CMK (cell line): ENCODE measurements around the gene TRIM17.

Experiments
- DNase-seq: peaks from one replicate; pipeline ENCODE4 v3.0.0-alpha.2; 2010; ENCODE audit warnings: low read depth

Gene TRIM17, protein sequence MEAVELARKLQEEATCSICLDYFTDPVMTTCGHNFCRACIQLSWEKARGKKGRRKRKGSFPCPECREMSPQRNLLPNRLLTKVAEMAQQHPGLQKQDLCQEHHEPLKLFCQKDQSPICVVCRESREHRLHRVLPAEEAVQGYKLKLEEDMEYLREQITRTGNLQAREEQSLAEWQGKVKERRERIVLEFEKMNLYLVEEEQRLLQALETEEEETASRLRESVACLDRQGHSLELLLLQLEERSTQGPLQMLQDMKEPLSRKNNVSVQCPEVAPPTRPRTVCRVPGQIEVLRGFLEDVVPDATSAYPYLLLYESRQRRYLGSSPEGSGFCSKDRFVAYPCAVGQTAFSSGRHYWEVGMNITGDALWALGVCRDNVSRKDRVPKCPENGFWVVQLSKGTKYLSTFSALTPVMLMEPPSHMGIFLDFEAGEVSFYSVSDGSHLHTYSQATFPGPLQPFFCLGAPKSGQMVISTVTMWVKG

DNA sequence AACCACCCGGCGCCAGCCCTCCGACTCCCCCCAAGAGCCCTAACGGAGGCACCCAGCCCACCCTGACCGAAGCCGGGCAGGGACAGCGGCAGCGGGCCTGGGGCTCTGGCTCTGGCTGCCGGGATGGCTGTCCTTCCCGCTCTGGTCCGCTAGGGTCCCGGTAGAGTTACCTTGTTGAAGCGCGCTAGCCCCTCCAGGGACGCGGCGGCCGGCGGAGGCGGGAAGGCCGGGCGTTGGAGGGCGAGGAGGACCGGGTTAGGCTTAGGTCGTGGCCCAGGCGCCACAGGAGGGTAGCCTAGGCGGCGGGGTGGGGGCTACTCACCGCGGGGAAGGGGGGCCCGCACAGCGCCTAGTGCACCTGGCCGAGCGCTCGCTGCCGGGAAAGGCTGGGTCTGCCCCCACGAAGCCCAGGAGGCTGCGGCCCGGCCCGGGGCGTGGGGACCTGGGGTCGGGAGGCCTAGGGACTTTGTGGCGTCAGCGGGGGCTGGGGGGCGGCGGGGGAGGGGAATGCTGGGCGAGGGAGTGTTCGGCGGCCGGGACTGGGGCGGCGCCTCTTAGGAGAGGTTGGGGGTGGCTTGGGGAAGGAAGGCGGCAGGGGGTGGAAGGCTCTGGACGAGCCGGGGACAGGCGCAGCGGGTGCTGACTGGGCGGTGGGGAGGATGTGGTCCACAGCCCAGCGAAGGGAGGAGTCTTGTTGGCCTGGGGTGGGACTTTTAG, at the start of gene TRIM17:
Gene TRIM17, minus strand, starts transcription at position 645 of the 717 bp plus-strand sequence. CDS start 1,789 bp downstream, outside the sequence.
- DNase-seq, result no peak

DNA sequence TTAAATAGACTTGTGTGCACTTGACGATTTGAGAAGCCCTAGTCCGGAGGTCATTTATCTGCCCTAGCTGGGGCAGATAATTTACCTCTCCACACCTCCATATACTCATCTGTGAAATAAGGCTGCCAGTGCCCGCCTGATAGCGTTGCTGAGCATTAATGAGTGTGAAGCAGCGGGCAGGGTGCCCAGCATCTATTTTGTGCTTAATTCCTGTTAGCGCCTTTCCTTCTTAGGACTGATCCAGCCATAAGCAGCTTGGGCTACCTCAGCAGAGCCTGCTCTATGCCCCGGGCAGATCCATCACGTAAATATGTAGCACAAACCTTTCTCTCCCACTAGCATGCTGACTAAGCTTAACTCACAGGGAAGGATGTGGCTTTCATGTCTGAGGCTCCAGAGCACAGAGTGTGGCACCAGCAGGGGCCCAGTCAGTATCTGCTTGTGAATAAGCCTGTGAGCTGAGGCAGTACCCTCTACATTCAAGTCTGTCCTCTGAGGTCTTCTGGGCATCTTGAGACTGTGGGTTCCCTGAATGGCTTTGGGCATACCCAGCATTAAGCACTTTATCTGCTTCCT, 49.0 kb upstream of the TRIM17 start:
- DNase-seq, result no peak

DNA sequence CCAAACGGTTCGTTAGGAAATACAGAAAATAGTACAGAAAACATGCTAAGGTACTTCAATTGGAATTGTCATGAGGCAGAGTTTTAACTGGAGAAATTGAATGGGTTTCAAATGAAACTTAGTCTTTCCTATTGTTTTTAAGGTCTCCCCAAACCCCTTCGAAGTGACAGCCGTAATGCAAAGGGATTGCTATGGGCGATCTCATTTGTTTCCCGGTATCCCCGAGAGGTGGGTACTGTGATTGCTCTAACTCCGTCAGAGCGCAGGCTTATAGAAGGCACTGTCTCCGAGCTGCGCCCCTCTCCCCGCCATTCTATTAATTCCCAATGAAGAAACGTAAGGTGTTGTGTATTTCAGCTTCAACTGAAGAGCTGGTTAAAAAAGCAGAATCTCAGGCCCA, 48.5 kb upstream of the TRIM17 start:
- DNase-seq, result no peak

DNA sequence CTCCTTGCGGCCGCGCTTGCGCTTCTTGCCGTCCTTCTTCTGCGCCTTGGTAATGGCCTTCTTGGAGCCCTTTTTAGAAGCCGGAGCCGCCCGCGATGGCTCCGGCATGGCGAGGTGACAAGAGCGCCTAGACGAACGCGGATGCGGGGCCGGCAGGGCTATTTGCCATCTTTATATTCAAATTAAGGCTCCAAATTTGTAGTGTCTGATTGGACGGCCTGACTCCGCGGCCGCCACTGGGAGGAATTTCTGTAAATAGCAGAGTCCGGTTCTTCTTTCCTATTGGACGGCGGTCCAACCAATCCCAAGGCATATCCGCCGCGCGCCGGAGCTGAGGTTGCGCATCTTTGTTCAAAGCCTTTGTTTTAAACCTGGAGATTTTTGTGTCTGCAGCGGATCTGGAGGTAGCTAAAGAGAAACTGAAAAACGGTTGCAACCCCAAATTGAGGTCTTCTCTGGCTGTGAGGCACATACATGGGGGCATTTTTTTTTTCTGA, 47.9 kb upstream of the TRIM17 start:
- peak; percentile 71 for DNase-seq

DNA sequence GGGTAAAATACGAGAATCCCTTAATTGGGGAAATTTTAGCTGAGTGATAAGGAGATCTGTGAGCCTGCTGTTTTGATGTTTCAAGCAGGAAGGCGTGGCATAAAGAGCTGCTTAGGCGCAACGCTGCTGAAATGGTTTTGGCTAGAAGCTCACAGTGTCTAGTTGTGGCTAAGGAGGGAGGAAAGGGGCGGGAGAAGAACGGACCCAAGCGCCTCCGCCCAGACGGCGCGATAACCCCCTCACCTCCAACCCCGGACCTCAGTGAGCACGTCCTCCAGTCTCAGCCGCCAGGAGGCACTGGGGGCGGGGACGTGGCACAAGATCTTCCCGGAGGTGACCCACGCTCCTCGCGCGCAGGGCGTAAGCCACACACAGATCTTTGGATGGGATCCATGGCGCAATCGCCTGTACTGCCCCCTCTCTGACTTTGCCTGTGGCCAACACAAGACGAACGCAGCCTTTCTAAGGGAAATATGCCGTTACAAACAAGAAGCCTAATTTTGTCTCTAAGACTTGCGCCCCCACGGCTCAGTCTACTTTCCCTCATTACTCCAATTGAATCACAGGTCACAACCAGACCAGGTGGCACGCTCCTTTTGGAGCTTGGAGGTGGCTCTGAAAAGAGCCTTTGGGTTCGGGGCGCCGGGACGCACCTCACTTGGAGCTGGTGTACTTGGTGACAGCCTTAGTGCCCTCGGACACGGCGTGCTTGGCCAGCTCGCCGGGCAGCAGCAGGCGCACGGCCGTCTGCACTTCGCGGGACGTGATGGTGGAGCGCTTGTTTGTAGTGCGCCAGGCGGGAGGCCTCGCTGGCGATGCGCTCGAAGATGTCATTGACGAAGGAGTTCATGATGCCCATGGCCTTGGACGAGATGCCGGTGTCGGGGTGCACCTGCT, 47.1 kb upstream of the TRIM17 start:
- peak; percentile 93 for DNase-seq

DNA sequence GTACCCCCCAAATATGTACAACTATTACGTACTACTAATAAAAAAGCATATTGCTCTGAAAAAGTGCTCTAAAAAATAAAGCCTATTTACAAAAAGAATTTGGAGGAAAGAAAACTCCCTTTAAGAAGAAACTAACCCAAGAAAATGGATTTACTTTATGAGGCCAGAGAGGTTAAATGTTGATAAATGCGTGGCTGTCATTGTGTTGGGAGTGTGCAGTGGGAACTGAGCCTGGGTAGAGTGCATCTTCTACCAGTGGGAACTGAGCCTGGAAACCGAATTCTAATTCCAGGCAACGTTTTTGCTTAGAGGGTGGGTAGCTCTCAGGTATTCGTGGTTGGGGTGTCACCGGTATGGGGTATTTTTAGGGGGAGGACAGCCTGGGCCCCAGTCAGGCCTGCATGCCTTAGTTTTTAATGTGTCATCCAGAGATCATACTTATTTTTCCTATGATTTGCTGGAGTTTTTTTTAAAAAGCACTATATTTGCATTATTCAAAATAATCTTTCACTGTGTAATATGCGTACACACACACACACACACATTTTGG, 46.4 kb upstream of the TRIM17 start:
- no peak for DNase-seq

DNA sequence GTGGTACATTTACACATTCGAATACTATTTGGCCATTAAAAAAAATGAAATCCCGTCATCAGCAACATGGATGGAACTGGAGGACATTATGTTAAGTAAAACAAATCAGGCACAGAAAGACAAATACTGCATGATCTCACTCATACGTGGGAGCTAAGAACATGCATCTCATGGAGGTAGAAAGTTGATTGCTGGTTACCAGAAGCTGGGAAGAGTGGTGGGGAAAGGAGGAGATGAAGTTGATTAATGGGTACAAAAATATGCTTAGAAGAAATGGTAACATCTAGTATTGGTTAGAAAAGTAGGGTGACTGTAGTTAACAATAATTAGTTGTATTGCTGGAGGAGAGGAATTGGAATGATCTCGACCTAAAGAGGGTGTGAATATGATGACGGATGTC, 45.9 kb upstream of the TRIM17 start:
- DNase-seq, result no peak

DNA sequence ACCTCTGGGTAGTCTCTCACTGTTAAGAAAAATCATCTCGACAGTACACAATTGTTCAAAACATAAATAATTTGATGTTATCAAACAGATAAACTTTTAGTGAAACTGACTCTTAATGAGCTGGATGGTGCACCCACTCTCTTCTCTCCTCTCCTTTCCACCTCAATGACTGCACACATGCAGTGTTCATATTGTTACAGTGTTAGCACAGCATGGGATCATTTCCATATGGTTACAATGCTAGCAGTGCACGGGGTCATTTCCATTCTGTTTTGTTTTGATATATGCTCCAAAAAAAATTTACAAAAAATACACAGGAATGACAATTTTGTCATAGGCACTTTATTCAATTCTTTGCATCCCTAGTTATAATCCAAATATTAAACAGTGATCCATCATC, 44.2 kb upstream of the TRIM17 start:
- DNase-seq, result no peak

DNA sequence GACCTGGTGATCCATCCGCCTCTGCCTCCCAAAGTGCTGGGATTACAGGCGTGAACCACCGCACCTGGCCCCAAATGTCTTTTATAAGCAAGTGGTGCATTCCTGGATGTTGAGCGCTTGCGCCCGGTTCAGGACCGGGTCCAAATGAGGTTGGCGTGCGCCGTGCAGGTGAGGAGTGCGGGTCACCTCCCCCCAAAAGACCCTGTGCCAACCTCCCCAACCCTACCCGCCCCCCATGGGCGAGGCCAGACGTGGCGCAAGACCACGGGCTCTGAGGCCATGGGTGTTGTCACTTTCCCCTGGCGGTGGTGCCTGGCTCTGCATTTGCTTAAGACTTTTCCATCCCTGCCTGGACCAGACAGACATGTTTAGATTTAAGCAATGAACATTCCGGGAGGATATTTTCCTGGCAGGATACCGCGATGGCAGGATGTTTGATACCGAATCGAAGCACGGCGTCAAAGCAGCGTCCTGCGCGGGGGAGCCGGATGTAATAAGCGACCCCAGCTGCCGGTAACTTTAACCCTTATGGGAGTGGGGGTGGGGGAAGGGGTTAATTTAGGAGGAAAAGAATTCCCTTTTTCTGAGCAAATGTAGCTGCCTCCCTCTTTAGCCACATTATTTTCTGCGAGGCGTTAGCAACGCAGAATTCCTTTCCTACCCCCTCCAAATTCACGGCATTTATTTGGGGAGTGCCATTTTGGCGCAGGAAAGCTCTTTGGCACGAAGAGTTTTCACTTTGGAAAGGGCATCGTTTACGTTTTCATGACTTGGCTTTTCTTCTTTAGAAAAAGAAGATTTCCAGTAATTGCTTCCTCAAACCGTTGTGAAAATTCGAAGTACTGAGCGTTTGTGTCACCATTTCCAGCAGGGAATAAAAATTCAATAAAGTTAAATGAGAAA, 42.7 kb upstream of the TRIM17 start:
- peak; percentile 49 for DNase-seq

DNA sequence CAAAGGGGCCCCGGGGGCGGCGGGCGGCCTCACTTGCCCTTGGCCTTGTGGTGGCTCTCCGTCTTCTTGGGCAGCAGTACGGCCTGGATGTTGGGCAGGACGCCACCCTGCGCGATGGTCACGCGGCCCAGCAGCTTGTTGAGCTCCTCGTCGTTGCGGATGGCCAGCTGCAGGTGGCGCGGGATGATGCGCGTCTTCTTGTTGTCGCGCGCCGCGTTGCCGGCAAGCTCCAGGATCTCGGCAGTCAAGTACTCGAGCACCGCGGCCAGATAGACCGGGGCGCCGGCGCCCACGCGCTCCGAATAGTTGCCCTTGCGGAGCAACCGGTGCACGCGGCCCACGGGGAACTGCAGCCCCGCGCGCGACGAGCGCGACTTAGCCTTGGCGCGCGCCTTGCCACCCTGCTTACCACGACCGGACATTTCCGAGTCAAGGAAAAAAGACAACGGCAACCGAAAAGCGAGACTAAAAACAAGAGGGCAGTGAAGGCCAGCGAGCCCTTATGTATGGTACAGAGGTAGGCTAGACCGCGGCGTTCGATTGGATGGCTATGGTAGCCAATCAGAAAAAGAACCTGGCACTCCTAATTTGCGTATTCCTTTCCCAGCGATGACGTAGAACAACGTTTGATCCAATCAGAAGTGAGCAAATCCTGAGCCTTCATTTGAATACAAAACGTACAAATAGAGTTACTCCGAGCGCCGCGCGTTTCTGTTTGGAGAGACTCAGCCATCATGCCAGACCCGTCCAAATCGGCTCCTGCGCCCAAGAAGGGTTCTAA, 40.9 kb upstream of the TRIM17 start:
- DNase-seq, result peak; percentile 99

DNA sequence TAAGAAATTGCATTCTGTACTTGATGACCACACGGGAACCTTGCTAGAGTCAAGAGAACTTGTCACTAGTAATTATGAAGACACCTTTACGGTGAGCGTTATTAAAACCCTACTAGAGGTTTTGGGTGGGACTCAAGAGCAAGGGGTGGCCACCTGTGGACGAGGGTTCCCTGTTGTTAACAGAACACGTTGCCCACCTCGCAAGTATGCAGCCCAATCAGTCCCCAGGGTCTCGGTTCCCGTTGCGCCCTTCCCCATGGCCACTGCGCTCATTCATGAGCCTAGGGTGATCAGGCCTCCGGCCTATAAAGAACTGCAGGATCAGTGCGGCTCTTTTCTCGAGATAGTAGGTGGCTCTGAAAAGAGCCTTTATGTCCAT, 40.3 kb upstream of the TRIM17 start:
- no peak for DNase-seq

DNA sequence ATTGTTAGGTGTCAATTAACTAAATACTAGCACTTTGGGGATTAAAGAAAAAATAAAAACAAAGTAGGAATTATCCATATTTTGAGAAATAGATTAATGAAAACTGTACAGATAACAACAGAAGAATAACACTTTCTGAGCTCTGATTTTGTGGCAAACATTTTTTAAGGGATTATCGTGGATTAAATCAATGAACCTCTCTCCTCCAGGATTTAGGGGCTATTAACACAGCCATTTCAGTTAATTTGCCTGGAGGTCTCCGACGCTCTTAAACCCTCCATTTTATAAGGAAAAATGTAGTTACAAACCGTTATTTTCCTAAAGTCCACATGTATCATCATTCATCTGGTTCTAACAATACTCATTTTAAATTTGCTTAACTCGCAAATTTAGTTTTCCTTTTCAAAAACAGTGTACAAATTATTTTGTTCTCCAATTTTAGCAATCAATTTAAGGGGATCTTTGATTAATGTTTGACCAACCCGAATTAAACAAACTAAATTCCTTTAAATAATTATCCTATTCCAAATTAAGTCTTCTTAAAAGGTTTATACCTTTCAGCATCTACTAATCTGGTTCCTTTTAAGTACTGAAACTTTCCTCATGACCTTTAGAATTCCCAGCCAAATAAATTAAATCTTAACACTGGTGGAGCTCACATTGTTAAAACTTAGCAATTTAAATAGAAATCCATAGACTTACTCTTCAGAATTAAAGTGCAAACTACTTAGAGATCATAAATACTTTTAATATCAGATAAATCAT, 39.8 kb upstream of the TRIM17 start:
- no peak for DNase-seq

DNA sequence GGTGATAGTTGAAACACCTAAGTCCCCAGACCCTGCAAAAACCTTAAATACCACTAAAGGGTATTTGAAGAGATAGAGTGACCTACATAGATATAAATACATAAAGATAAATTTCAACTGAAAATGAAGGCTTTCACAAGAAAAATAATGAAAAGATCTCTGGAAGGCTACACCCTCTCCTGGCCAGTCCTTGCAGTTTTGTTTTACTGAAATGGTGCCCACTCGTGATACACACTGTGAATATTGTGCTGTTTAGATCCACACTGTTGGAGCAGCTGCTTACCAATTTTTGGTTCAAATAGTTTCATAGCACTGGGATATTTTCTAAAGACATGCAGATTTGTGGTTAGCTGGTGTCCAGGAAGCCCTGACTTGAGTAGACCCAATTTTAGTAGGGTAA, 39.1 kb upstream of the TRIM17 start:
- no peak for DNase-seq

DNA sequence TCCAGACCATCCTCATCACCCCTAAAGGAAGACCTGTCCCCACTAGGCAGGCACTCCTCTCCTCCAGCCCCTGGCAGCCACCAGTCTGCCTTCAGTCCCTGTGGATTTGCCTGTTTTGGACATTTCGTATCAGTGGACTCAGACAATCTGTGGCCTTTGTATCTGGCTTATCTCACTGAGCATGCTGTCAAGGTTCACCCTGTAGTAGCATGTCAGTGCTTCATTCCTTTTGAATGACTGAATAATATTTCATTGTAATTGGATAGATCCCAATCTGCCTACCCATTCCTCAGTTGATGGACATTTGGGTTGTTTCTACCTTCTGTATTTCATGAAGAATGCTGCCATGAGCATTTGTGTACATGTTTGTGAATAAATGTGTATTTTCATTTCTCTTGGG, 37.6 kb upstream of the TRIM17 start:
- DNase-seq, result no peak

DNA sequence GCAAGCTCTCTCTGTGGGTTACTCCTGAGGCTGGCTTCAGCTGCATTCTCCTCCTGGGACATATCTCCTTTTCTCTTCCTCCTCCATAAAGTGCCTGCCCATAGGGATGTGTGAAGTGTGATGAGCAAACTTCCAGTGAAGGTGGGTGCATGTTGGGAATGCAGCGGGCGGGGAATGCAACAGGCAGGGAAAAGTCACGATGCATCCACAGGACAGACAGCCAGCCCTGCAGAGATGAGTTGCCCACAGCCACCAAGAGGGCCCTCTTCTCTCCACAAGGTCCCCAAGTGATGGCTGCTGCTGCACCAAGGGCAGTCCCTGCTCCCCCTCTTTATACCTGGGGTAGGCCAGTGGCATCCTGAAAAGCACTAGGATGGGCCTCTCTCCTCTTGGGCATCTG, 37.0 kb upstream of the TRIM17 start:
- no peak for DNase-seq

DNA sequence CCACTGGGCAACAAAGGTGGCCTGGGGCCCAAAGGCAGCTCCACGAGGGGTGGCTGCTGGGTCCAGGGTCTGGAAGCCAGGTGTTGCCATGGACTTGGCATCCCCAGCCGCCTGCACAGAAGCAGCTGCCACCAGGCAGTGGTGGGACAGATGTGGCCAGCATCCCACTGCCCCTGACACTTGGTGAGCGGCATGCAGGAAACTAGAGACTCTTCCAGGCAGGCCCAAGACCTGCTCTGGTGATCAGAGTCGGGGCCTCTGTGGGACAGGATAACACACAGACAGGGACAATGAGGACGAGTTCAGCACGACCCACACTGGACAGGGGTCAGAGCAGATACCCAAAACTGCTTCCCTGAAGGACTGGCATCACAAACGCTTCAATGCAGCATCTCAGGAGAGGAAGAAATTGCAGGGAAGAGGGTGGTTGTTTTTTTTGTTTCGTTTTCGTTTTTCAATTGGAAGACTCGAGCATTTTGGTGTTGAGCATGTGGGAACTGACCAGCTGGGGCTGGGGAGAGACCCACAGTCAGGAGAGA, 36.4 kb upstream of the TRIM17 start:
- no peak for DNase-seq

DNA sequence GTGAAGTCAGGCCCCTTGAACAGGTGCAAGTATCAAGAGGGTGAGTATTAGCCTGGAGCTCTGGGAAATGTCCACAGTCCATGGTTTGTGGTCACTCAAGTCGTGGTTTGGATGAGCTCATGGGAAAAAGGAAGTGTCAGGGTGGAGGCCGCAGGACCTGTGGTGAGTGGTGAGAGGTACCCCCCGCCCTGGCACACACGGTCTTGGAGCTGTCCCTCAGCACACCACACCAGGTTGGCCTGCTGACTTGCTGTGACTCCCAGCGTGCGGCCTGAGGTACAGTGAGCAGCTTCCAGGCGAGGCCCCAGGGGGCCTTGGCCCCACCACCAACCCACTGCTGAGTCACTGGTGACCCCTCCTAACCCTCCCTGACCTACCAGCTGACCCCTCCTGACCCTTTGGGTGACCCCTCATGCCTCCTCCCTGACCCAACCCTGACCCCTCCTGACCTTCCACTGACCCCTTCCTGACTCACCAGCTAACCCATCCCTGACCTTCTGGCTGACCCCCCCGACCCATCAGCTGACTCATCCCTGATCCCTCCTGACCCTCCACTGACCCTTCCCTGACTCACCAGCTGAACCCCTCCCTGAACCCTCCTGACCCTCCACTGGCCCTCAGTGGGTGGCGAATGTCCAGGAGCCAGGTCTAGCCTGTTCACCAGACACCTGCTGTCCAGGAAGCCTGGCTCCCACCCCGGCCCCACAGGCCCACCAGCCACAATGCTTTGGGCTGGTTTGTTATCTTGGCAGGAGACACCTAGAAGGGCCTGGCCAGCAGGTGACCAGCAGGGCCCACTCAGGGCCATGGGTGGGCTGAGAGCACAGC, 35.7 kb upstream of the TRIM17 start:
- peak; percentile 51 for DNase-seq

DNA sequence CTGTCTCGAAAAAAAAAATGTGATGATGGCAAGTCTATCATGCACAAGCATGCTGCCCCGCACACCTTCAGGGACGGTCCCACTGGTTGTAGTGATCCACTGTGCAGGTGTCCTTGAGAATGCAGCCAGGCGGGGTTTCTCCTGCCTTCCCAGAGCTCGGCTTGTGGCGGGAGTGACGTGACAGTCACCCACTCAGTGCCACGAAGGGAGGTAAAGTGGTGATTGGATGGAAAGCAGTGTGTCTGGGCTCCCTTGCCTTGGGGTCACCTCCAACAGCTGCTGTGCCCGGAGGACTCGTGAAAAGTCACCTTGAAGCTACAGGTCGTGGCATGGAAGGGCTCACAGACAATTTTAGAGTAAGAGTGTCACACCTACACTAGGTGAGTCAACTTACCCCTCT, 33.5 kb upstream of the TRIM17 start:
- no peak for DNase-seq
